ENCODE data around the gene PPP1R9A. TPM values are rescaled to one million over a fixed set of nuclear protein-coding genes. Genes with fewer than 3 reads are reported as not detected.

PPP1R9A gene
- polyA plus RNA-seq, 3 donors: not detected

DNA sequence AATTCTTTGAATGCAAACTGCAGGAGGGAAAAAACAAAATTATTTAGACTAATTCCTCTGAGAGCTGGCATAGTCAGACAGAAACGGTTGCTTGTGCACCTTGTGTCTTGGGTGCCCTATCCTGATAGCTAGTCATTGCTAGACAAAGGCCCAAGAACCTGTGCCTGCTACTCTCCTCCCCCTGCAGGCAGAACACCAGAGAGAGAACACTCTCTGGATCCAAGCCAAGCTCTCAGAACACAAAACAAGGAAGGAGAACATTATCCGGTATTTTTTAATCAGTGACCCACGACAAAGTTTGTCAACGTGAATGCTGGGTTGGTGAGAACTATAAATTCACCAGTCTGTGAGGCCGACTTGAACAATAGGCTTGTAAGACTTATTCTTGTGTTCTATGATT, 18.8 kb upstream of the PPP1R9A start:
- no peak overlapping the region for H3K4me3 ChIP-seq (replicated peaks in 1 of 3; ENCODE audit: low read depth in 2 of 3, low read length in 3 of 3)
- H3K4me2 ChIP-seq (replicated peaks; ENCODE audit: extremely low read depth, low read length, poor library complexity, severe bottlenecking): no peak overlapping the region
- intact Hi-C loops (cut with micrococcal nuclease): no loop called here
- H4K20me1 ChIP-seq (ENCODE audit: insufficient read depth, low read length): no peaks in the 10 kb centered on the region
- H3K36me3 ChIP-seq (replicated peaks in 1 of 2; ENCODE audit: control insufficient read depth in 1 of 2, insufficient read depth in 2 of 2, low read length in 2 of 2): no peaks in the 10 kb centered on the region
- TF ChIP-seq, protein P1, sequence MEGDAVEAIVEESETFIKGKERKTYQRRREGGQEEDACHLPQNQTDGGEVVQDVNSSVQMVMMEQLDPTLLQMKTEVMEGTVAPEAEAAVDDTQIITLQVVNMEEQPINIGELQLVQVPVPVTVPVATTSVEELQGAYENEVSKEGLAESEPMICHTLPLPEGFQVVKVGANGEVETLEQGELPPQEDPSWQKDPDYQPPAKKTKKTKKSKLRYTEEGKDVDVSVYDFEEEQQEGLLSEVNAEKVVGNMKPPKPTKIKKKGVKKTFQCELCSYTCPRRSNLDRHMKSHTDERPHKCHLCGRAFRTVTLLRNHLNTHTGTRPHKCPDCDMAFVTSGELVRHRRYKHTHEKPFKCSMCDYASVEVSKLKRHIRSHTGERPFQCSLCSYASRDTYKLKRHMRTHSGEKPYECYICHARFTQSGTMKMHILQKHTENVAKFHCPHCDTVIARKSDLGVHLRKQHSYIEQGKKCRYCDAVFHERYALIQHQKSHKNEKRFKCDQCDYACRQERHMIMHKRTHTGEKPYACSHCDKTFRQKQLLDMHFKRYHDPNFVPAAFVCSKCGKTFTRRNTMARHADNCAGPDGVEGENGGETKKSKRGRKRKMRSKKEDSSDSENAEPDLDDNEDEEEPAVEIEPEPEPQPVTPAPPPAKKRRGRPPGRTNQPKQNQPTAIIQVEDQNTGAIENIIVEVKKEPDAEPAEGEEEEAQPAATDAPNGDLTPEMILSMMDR (IDR thresholded peaks at IDR 0.05): no peak
- H3K79me2 ChIP-seq (ENCODE audit: insufficient read depth, low read length): no peaks in the 10 kb centered on the region
- H3K4me3 Mint-ChIP-seq: no peak overlapping the region
- peaks cover 0 to 2% (median 0%) of the 10 kb centered on the region in 3 donors for H3K27me3 Mint-ChIP-seq (ENCODE audit: low read depth in 3 of 3)
- no peak overlapping the region for H3K27ac Mint-ChIP-seq
- H3K9me3 Mint-ChIP-seq: peaks cover 0 to 6% (median 3%) of the 10 kb centered on the region in 7 donors
- H3K4me1 ChIP-seq (ENCODE audit: control insufficient read depth in 1 of 2, insufficient read depth in 2 of 2, low read length in 2 of 2): no peaks in the 10 kb centered on the region
- no peaks in the 10 kb centered on the region for H3K4me1 Mint-ChIP-seq
- WGBS (ENCODE audit: insufficient coverage): 40% methylated on average over 1 of the region's 5 CpGs
- no peak overlapping the region for H2AFZ ChIP-seq (ENCODE audit: insufficient read depth, low read depth, low read length, poor library complexity, severe bottlenecking)
- H3K27ac ChIP-seq (ENCODE audit: low read depth in 1 of 2, low read length in 2 of 2): no peak overlapping the region
- H3K9me3 ChIP-seq (replicated peaks in 1 of 2; ENCODE audit: control insufficient read depth in 1 of 2, insufficient read depth in 1 of 2, low read length in 2 of 2): peaks cover 0 to 2% of the 10 kb centered on the region in 2 donors
- no peak for DNase-seq
- H3K9ac ChIP-seq (ENCODE audit: insufficient read depth, low read length, poor library complexity, severe bottlenecking): no peak overlapping the region
- H3K27me3 ChIP-seq (ENCODE audit: control insufficient read depth in 2 of 2, insufficient read depth in 2 of 2, low read length in 2 of 2): no peaks in the 10 kb centered on the region
- no peaks in the 10 kb centered on the region for H3K36me3 Mint-ChIP-seq

- Histone ChIP-seq H3K27me3 (ENCODE audit: control insufficient read depth in 2 of 2, insufficient read depth in 2 of 2, low read length in 2 of 2) (no peaks in the 10 kb centered on the region), H3K36me3 (replicated peaks in 1 of 2; ENCODE audit: control insufficient read depth in 1 of 2, insufficient read depth in 2 of 2, low read length in 2 of 2) (no peaks in the 10 kb centered on the region), H2AFZ (ENCODE audit: insufficient read depth, low read depth, low read length, poor library complexity, severe bottlenecking) (no peak overlapping the region), H3K4me2 (replicated peaks; ENCODE audit: extremely low read depth, low read length, poor library complexity, severe bottlenecking) (no peak overlapping the region), H3K4me3 (replicated peaks in 1 of 3; ENCODE audit: low read depth in 2 of 3, low read length in 3 of 3) (no peak overlapping the region), H3K27ac (ENCODE audit: low read depth in 1 of 2, low read length in 2 of 2) (no peak overlapping the region), H3K9me3 (replicated peaks in 1 of 2; ENCODE audit: control insufficient read depth in 1 of 2, insufficient read depth in 1 of 2, low read length in 2 of 2) (peaks cover 0 to 2% of the 10 kb centered on the region in 2 donors), H4K20me1 (ENCODE audit: insufficient read depth, low read length) (no peaks in the 10 kb centered on the region), H3K9ac (ENCODE audit: insufficient read depth, low read length, poor library complexity, severe bottlenecking) (no peak overlapping the region), H3K4me1 (ENCODE audit: control insufficient read depth in 1 of 2, insufficient read depth in 2 of 2, low read length in 2 of 2) (no peaks in the 10 kb centered on the region), H3K79me2 (ENCODE audit: insufficient read depth, low read length) (no peaks in the 10 kb centered on the region)
- no peak overlapping the region for H3K4me3 Mint-ChIP-seq
- H3K9me3 Mint-ChIP-seq: peaks cover 0 to 6% (median 3%) of the 10 kb centered on the region in 7 donors
- 83% methylated on average over 1 of the region's 2 CpGs for WGBS (ENCODE audit: insufficient coverage)
- H3K27ac Mint-ChIP-seq: no peak overlapping the region
- H3K4me1 Mint-ChIP-seq: no peaks in the 10 kb centered on the region
- no peak for DNase-seq
- TF ChIP-seq, protein P1 (IDR thresholded peaks at IDR 0.05): no peak
- peaks cover 0 to 2% (median 0%) of the 10 kb centered on the region in 3 donors for H3K27me3 Mint-ChIP-seq (ENCODE audit: low read depth in 3 of 3)
- intact Hi-C loops (cut with micrococcal nuclease): no loop called here
- H3K36me3 Mint-ChIP-seq: no peaks in the 10 kb centered on the region
These were observed 18.3 kb upstream of the PPP1R9A start for GRCh38 chr7:94888995-94889523.
